Heart right ventricle (tissue), 16 donors: ENCODE data around the gene LHPP. TPM values are rescaled to one million over a fixed set of nuclear protein-coding genes. Genes with fewer than 3 reads are reported as not detected.

Experiments used
- ATAC-seq, 8 donors: fragments of 200-7000 bp; cut with Tn5 transposase; one replicate each; pipeline ENCODE4 v1.9.1; 2020; ENCODE audit warnings: mild to moderate bottlenecking in 8 of 8, moderate library complexity in 8 of 8, moderate number of reproducible peaks in 1 of 8
- DNase-seq, 2 donors: peaks; one replicate each; pipeline ENCODE4 v3.0.0-alpha.2; 2020
- H3K27ac ChIP-seq, 10 donors: fragments of 200-600 bp; sonication (generic) in 2 of 10; one replicate each; pipeline versions ENCODE4 v1.5.0 to v1.8.0; 2020 to 2022; ENCODE audit warnings: mild to moderate bottlenecking in 3 of 10
- H3K27me3 ChIP-seq, 7 donors: fragments of 200-600 bp; one replicate each; pipeline ENCODE4 v1.8.0; 2021 to 2022; ENCODE audit warnings: mild to moderate bottlenecking in 2 of 7
- H3K36me3 ChIP-seq, 9 donors: fragments of 200-600 bp; sonication (generic) in 1 of 9; one replicate each; pipeline versions ENCODE4 v1.5.0 to v1.8.0; 2020 to 2022; ENCODE audit warnings: mild to moderate bottlenecking in 2 of 9
- H3K4me1 ChIP-seq, 9 donors: fragments of 200-600 bp; sonication (generic) in 1 of 9; one replicate each; pipeline versions ENCODE4 v1.5.0 to v1.8.0; 2020 to 2022; ENCODE audit warnings: mild to moderate bottlenecking in 4 of 9
- H3K4me3 ChIP-seq, 10 donors: fragments of 200-600 bp; sonication (generic) in 2 of 10; one replicate each; pipeline versions ENCODE4 v1.5.0 to v1.8.0; 2020 to 2022; ENCODE audit warnings: mild to moderate bottlenecking in 7 of 10, moderate library complexity in 2 of 10
- H3K9me3 ChIP-seq, 11 donors: fragments of 200-600 bp in 10 of 11; sonication (generic) in 2 of 11; one replicate each; pipeline versions ENCODE4 v1.5.0 to v1.8.0; 2013 to 2022; ENCODE audit warnings: mild to moderate bottlenecking in 2 of 11, control low read depth in 1 of 11, moderate library complexity in 1 of 11
- WGBS, 2 donors: extraction: QIAGEN DNeasy Blood & Tissue Kit; methylation state at CpG; one replicate each; pipeline ENCODE4 v1.1.7; 2013; ENCODE audit warnings: inconsistent platforms in 1 of 2; 5-methylcytosine and 5-hydroxymethylcytosine counted together
- intact Hi-C, 10 donors: fragments of 100-400 bp; cut with DNase I; formaldehyde crosslinking; loops; one replicate each; pipeline versions ENCODE4 v1.11.1 to v1.14.2; 2022
- polyA plus RNA-seq, 2 donors: library from polyadenylated mRNA; stranded (reverse); fragments of 200-250 nt; gene quantifications; one replicate each; pipeline ENCODE4 v1.2.3, GENCODE V29; 2013
- total RNA-seq, 10 donors: library from RNA; stranded (reverse); fragmentation: NEBNext Ultra II Directional in 3 of 10; extraction: Animal tissue kit (Norgen Biotek cat#: 25700) in 3 of 10; gene quantifications; one replicate each; pipeline versions ENCODE4 v1.2.1 to v1.2.4, GENCODE V29; 2021 to 2023
- TF ChIP-seq, protein P1 (sequence below), 9 donors: fragments of 200-600 bp; sonication (generic) in 2 of 9; IDR thresholded peaks; one replicate each; pipeline versions ENCODE4 v1.5.0 to v1.8.0; 2021 to 2022; ENCODE audit warnings: antibody characterized with exemption in 9 of 9, mild to moderate bottlenecking in 5 of 9, moderate library complexity in 1 of 9
- donor health status: Arrhythmogenic right ventricular cardiomyopathy.
- donor health status: ischemic (EF 13 %, LVEDD 7.1; RV severe dilation, severe dysfunction).
- donor health status: healthy with polysubstance abuse.
- donor health status: DM: no; HTN: yes; CAD: no.
- donor health status: DM: no; HTN: no; CAD: no.
- donor health status: ischemic (EF 25% LVEDD 6.9; RV normal size, moderate dysfunction).
- donor health status: ischemic (EF 25% LVEDD 5.7; RV mildly dilated, moderate dysfunction).
- donor health status: healthy.
- donor health status: DM: yes; HTN: yes; CAD: no.
- donor health status: Ischemic cardiomyopathy.
- donor health status: ischemic (EF 35%, LVEDD 5.7; RV mildly dilated, moderate dysfunction).
- donor health status: nonischemic (EF 11% LVEDD 7.7; RV severe dilation, severe dysfunction).
- donor health status: DM: yes; HTN: yes; CAD: no.
- donor health status: PGD.
- donor health status: ischemic (EF 29% LVEDD 5.4; RV normal size, mild dysfunction).
- donor health status: nonischemic (EF 23%, LVEDD 6.1; RV moderate dilation, normal function).

The LHPP gene
- total and polyA plus RNA-seq, 12 donors = 4.2 to 20.5 (median 11.7) TPM

DNA sequence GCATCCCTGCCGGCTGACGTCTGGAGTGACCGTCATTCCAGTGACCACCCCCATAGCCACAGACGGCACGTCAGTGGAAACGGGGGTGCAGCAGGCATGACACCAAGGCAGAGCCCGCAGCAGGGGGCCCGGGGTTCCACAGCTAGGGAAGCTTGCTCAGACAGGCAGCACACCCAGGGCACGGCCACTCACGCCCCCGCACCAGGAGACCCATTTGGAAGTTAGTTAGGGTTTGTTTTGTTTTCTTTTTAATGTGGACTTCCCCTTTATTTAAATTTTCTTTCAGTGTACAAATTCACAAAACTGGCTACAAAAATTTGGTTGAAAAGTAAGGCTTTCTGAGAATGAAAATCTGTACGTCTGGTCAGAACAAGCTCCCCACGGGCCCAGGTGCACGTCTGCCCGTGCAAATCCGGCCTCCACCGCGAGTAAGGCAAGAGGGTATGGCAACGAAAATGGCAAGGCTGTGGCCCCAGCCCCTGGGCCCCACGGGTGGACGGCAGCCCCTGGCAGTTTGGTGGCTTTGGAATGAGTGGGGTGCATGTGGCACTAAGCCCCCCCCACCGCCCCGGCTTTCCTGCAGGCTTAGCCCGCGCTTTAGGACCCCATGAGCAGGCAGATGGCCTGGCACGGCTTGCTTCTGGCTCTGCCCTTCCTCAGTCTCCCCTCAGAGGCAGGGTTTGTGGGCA lies 158.3 kb downstream of the LHPP start:
- intact Hi-C loops = loop anchor here in 4 of 10 donors (5.0 to 10.0 kb wide), 4 partner anchors 65 to 83 kb away; no protein-coding TSS in a partner anchor
- Histone ChIP-seq H3K27me3 (no peaks in the 10 kb centered on the region), H3K27ac (peak overlapping the region in 1 of 10 donors; percentile 58), H3K36me3 (peaks cover 0 to 46% (median 0%) of the 10 kb centered on the region in 9 donors), H3K9me3 (no peaks in the 10 kb centered on the region), H3K4me1 (peaks cover 18 to 76% (median 45%) of the 10 kb centered on the region in 9 donors), H3K4me3 (no peak overlapping the region)
- 82 to 89% methylated on average over 26 of the region's 26 CpGs for WGBS, 2 donors
- no peak for DNase-seq
- TF ChIP-seq, protein P1, sequence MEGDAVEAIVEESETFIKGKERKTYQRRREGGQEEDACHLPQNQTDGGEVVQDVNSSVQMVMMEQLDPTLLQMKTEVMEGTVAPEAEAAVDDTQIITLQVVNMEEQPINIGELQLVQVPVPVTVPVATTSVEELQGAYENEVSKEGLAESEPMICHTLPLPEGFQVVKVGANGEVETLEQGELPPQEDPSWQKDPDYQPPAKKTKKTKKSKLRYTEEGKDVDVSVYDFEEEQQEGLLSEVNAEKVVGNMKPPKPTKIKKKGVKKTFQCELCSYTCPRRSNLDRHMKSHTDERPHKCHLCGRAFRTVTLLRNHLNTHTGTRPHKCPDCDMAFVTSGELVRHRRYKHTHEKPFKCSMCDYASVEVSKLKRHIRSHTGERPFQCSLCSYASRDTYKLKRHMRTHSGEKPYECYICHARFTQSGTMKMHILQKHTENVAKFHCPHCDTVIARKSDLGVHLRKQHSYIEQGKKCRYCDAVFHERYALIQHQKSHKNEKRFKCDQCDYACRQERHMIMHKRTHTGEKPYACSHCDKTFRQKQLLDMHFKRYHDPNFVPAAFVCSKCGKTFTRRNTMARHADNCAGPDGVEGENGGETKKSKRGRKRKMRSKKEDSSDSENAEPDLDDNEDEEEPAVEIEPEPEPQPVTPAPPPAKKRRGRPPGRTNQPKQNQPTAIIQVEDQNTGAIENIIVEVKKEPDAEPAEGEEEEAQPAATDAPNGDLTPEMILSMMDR (IDR thresholded peaks at IDR 0.05) = no peak
- ATAC-seq = no peak

DNA sequence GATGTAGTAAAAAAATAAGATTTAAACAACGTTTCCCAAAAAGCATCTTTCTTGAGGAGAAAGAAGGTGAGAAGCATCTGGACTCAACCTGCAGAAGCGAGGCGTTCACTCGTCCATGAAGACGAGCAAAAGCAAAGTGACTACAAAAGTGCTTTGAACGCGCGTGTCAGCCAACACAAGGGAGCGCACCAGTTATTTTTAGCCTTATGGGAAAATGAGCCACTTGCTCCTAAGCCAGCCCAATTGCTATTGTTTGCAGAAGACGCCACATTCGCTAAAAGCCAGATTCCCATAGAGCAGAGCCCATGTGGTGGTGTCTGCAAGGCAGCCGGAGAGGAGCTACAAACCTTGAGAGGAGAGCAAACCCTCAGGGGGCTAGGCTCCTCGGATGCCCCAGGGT lies 160.0 kb downstream of the LHPP start:
- no peaks in the 10 kb centered on the region for H3K9me3 ChIP-seq
- peaks cover 0 to 44% (median 0%) of the 10 kb centered on the region in 9 donors for H3K36me3 ChIP-seq
- WGBS, 2 donors = 28 to 51% methylated on average over 13 of the region's 13 CpGs
- ATAC-seq (peak in 7 of 8 donors; percentile 10 to 47 (median 26)), DNase-seq (peak in 1 of 2 donors; percentile 60)
- peak overlapping the region in 9 of 10 donors; percentile 3 to 82 (median 60) for H3K27ac ChIP-seq
- no peaks in the 10 kb centered on the region for H3K27me3 ChIP-seq
- no peak overlapping the region for H3K4me3 ChIP-seq
- intact Hi-C loops = loop anchor here in 2 of 10 donors (5.0 kb wide), 2 partner anchors 79 to 84 kb away; no protein-coding TSS in a partner anchor
- TF ChIP-seq, protein P1 (IDR thresholded peaks at IDR 0.05) = peak in 4 of 9 donors; percentile 5 to 45 (median 28)
- H3K4me1 ChIP-seq = peaks cover 34 to 93% (median 60%) of the 10 kb centered on the region in 9 donors

DNA sequence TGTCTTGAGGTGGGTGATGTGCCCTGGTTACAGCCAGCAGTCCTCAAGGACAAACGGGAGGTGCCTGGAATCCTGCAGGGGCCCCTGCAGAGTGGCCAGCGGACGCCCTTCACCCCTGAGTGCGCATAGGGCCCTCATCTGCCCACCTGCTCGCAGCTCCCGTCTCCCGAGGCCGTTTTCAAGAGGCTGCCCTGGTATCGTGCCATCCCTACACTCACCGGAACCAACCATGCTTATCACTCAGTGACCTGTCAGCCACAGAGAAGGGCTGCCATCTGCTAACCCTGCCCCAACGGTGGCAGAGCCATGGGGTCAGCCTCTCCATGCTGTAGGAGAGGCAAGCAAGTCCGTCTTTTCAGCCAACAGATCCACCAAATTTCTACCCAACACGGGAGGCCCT lies 160.5 kb downstream of the LHPP start:
- intact Hi-C loops = loop anchor here in 2 of 10 donors (5.0 kb wide), 2 partner anchors 80 to 85 kb away; no protein-coding TSS in a partner anchor
- no peak for DNase-seq

DNA sequence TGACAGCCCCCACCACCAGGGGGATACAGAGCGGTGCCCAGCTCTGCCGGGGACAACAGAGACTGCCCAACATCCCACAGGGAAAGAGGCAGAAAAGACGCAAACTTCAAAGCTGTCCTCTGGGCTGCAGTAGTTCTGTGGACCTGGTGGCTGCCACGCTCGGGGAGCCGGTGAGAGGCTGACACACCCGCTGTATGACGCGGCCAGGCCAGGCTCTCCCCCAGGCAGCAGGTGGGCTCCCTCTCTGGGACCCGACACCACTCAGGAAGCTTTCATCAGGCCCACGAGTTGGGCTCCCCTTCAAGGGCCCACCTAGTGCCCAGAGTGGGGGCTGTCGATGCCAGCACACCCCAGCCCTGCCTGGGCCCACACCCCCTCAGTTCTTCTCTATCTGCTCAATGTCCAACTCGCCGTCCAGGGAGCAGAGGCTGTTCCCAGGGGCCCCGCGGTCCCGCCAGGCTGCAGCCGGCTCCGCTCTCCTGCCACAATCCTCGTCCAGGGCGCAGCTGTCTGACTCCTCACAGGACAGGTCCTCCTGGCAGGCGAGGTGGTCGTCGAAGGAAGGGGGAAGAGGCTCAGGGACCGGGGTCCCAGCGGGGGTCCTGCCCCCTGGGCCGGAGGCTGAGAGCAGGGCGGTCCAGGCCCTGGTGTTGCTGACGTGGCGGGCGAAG lies 161.4 kb downstream of the LHPP start:
- peaks cover 47 to 99% (median 71%) of the 10 kb centered on the region in 9 donors for H3K4me1 ChIP-seq

More for the DNA sequence above, 160.5 kb downstream of the LHPP start:
- H3K4me1 ChIP-seq = peaks cover 40 to 96% (median 65%) of the 10 kb centered on the region in 9 donors
- H3K36me3 ChIP-seq = peaks cover 0 to 39% (median 0%) of the 10 kb centered on the region in 9 donors
- TF ChIP-seq, protein P1 (IDR thresholded peaks at IDR 0.05) = no peak
- no peaks in the 10 kb centered on the region for H3K9me3 ChIP-seq
- WGBS, 2 donors = 57 to 70% methylated on average over 13 of the region's 13 CpGs
- ATAC-seq = peak in 5 of 8 donors; percentile 3 to 16 (median 7)
- peak overlapping the region in 9 of 10 donors; percentile 3 to 82 (median 60) for H3K27ac ChIP-seq
- no peaks in the 10 kb centered on the region for H3K27me3 ChIP-seq
- no peak overlapping the region for H3K4me3 ChIP-seq

More for the DNA sequence above, 161.4 kb downstream of the LHPP start:
- no peak overlapping the region for H3K4me3 ChIP-seq
- WGBS, 2 donors = 81 to 87% methylated on average over 31 of the region's 31 CpGs
- ATAC-seq = no peak
- H3K27me3 ChIP-seq = no peaks in the 10 kb centered on the region
- peaks cover 0 to 33% (median 0%) of the 10 kb centered on the region in 9 donors for H3K36me3 ChIP-seq
- TF ChIP-seq, protein P1 (IDR thresholded peaks at IDR 0.05) = no peak
- DNase-seq = no peak
- intact Hi-C loops = loop anchor here in 2 of 10 donors (5.0 kb wide), 2 partner anchors 81 to 86 kb away; no protein-coding TSS in a partner anchor
- no peaks in the 10 kb centered on the region for H3K9me3 ChIP-seq
- peak overlapping the region in 5 of 10 donors; percentile 24 to 82 (median 73) for H3K27ac ChIP-seq
